Skeletal muscle satellite cell (primary cell): Measurements from ENCODE around the gene PLEKHA4.
"Not testable (repeated sequence)": the region's sequence is repeated elsewhere in the genome, so short reads cannot be mapped to it uniquely, and the experiment has no call there.

Source experiments
- H3K27me3 ChIP-seq: 2 replicates; pipeline ENCODE4 v1.7.0; 2013; ENCODE audit warnings: low read length; ENCODE audit not compliant: control insufficient read depth, insufficient read depth
- H3K36me3 ChIP-seq: 2 replicates; pipeline ENCODE4 v1.7.0; 2013; ENCODE audit warnings: mild to moderate bottlenecking, control low read depth, low read length; ENCODE audit not compliant: insufficient read depth
- H3K4me1 ChIP-seq: 2 replicates; pipeline ENCODE4 v1.7.0; 2013; ENCODE audit warnings: low read length; ENCODE audit not compliant: control insufficient read depth, insufficient read depth
- H3K4me2 ChIP-seq: 2 replicates; pipeline ENCODE4 v1.7.0; 2013; ENCODE audit warnings: mild to moderate bottlenecking, low read length
- H3K4me3 ChIP-seq: 2 replicates; pipeline ENCODE4 v1.7.0; 2013; ENCODE audit warnings: low read length
- H3K9ac ChIP-seq: 2 replicates; pipeline ENCODE4 v1.7.0; 2013; ENCODE audit warnings: mild to moderate bottlenecking, low read depth, low read length, moderate library complexity
- H3K9me3 ChIP-seq: replicated peaks from 2 replicates; pipeline ENCODE4 v1.7.0; 2013; ENCODE audit warnings: mild to moderate bottlenecking, control low read depth, low read length

The PLEKHA4 gene

DNA sequence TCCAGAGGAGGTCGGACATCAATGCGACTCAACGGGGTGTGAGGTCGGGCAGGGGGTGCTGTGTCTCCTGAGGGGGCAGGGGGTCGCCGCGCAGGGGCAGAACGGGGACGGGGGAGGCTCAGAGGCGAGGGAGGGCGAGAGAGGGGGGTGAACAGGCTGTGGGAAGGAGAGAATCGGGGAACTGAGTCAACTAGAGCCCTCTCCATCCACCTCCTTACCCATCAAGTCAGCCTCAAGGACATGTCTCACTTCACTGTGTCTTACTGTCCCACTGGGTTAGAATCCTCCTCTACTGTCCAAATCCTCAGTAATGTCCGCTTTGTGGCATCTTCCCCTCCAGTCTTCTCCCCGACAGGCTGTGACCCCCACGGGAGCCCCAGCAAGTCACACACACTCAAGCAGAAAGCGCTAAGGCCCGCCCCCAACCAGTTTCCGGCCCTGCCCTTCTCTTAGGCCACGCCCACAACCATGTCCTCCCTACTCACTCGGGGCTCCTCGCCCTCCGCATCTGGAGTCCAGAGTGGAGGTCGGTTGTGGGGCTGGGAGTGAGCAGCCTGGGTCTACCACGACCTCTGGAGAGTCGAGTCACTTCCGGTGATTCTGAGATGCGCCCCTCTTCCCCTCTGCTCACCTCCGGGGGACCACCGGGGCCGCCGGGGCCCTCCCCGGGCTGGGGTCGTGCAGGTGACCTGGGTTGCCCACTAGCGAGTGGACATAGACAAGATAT is 9.3 kb downstream of the PLEKHA4 start:
- Histone ChIP-seq H3K4me3 (no peak overlapping the region), H3K4me1 (peaks cover 6% of the 10 kb centered on the region), H3K9me3 (no peaks in the 10 kb centered on the region), H3K27me3 (no peaks in the 10 kb centered on the region), H3K9ac (no peak overlapping the region), H3K36me3 (peaks cover 31% of the 10 kb centered on the region), H3K4me2 (no peak overlapping the region)

DNA sequence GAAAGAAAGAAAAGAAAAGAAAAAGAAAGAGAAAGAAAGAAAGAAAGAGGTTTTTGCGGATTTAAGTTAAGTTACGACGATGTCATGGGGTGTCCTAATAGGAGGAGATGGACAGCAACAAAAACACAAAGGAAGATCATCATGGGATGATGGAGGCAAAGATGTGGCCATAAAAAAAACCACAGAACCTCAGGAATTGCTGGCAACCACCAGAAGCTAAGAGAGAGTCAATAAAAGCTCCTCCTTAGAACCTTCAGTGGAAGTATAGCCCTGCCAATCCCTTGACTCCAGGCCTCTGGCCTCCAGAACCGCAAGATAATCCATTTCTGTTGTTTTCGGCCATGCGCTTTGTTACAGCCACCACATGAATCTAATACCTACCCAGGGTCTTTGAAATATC is 11.5 kb downstream of the PLEKHA4 start:
- H3K9me3 ChIP-seq = no peaks in the 10 kb centered on the region
- H3K4me1 ChIP-seq = peaks cover 6% of the 10 kb centered on the region
- peaks cover 37% of the 10 kb centered on the region for H3K36me3 ChIP-seq
- H3K27me3 ChIP-seq = no peaks in the 10 kb centered on the region
- H3K4me3 ChIP-seq = no peak overlapping the region
- no peak overlapping the region for H3K4me2 ChIP-seq
- no peak overlapping the region for H3K9ac ChIP-seq

DNA sequence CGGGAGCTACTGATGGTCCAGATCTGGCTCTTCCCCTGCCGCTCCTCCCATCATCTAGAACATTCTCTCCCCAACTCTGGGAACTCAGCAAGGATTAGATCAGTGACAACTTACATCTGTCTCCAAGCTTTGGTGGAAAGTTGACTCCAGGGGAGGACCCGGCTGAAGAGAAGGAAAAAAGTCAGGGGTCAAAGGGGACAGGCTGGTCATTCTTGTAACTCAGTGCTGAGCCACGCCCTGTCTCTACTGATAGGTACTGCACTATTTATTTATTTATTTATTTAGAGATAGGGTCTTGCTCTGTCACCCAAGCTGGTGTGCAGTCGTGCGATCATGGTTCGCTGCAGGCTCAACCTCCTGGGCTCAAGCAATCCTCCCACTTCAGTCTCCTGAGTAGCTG is 14.3 kb downstream of the PLEKHA4 start:
- no peak overlapping the region for H3K9ac ChIP-seq
- H3K4me3 ChIP-seq = no peak overlapping the region

DNA sequence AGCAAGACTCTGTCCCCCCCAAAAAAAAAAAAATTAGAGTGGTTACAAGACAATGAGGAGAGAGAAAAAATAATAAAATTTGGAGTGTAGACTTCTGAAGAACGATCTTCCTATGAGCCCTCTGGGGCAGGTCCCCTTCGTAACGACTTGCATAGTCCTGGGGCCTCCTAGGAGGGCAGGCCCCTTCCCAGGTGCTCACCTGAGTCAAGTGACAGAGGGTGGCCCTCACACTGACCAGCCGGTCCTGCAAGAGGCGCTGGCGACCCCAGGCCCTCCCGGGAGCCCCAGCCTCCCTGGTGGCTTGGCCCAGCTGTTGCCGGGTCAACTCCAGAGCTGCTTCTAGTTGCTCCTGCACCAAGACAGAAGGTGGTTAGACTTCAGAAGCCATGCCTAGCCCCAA is 14.9 kb downstream of the PLEKHA4 start:
- Histone ChIP-seq H3K36me3 (peaks cover 22% of the 10 kb centered on the region), H3K9ac (no peak overlapping the region), H3K4me3 (no peak overlapping the region), H3K9me3 (no peaks in the 10 kb centered on the region), H3K27me3 (no peaks in the 10 kb centered on the region), H3K4me1 (peaks cover 6% of the 10 kb centered on the region), H3K4me2 (no peak overlapping the region)

More for the DNA sequence above, 14.3 kb downstream of the PLEKHA4 start:
- H3K36me3 ChIP-seq = peaks cover 23% of the 10 kb centered on the region
- H3K4me1 ChIP-seq = peaks cover 6% of the 10 kb centered on the region
- H3K9me3 ChIP-seq = no peaks in the 10 kb centered on the region
- no peaks in the 10 kb centered on the region for H3K27me3 ChIP-seq
- no peak overlapping the region for H3K4me2 ChIP-seq

DNA sequence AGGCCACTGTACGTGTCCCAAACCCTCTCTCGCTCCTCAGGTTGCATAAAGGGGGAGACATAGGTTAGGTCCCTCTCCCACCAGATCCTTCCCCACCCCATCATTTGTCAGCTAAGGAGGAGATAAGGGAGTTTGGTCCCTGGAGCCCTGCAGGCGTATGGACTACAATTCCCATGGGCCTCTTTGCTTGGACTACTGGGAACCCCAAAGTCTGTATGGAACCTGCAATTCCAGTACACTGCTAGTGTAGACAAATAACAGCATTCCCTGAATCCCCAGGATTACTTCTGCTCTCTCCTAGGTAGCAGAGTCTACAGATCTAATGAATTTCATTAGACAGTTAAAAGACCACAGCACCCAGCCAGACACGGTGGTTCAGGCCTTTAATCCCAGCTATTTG is 16.1 kb downstream of the PLEKHA4 start:
- Histone ChIP-seq H3K36me3 (peaks cover 18% of the 10 kb centered on the region), H3K27me3 (no peaks in the 10 kb centered on the region)

DNA sequence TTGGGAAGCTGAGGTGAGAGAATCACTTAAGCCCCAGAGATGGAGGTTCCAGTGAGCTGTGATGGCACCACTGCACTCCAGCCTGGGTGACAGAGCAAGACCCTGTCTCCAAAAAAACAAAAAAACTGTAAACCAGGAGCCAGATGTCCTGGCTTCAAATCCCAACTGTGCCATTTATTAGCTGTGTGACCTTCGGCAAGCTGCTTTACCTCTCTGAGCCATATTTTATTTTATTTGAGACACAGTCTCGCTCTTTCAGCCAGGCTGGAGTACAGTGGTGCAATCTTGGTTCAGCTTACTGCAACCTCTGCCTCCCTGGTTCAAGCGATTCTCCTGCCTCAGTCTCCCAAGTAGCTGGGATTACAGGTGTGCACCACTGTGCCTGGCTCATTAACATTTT is 21.8 kb downstream of the PLEKHA4 start:
- H3K27me3 ChIP-seq, H3K9me3 ChIP-seq, H3K4me1 ChIP-seq, H3K4me3 ChIP-seq, H3K9ac ChIP-seq, H3K4me2 ChIP-seq: not testable (repeated sequence)
- peaks cover 19% of the 10 kb centered on the region for H3K36me3 ChIP-seq

More for the DNA sequence above, 16.1 kb downstream of the PLEKHA4 start:
- Histone ChIP-seq H3K4me2 (no peak overlapping the region), H3K4me3 (no peak overlapping the region), H3K9me3 (no peaks in the 10 kb centered on the region), H3K4me1 (peaks cover 5% of the 10 kb centered on the region), H3K9ac (no peak overlapping the region)

DNA sequence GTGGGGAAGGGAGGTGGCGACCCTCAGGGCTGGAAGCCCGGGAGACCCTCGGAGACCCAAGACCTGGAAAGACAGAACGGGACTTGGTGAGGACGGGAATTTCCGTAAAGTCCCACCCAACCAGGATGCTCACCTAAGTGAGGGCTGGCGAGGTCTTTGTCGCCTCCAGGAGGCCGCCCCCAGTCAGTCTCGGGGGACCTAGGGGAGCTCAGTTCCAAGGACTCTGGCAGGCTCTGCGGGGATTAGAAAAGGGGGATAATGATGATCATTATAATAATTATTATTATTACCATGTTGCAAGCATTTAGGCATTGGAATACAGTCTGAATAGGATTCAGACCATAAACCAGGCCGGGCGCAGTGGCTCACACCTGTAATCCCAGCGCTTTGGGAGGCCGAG is 23.0 kb downstream of the PLEKHA4 start:
- Histone ChIP-seq H3K36me3 (peaks cover 19% of the 10 kb centered on the region), H3K4me2 (no peak overlapping the region), H3K4me3 (no peak overlapping the region), H3K27me3 (no peaks in the 10 kb centered on the region), H3K9me3 (no peaks in the 10 kb centered on the region), H3K4me1 (no peaks in the 10 kb centered on the region), H3K9ac (no peak overlapping the region)

DNA sequence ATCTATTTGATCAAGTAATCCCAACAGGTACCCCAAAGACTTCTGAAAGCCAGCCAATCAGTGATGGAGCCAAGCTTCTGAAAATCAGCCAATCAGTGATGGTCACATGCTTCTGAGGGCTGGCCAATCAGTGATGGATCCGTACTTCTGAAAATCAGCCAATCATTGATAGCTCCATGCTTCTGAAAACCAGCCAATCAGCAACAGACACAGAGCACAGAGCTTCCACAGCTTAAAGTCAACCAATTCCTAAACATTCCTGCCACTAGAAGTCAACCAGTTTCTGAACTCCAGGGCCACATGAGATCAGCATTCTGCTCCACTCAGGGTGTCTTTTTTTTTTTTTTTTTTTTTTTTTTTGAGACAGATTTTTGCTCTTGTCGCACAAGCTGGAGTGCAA is 23.9 kb downstream of the PLEKHA4 start:
- H3K36me3 ChIP-seq = peaks cover 19% of the 10 kb centered on the region

DNA sequence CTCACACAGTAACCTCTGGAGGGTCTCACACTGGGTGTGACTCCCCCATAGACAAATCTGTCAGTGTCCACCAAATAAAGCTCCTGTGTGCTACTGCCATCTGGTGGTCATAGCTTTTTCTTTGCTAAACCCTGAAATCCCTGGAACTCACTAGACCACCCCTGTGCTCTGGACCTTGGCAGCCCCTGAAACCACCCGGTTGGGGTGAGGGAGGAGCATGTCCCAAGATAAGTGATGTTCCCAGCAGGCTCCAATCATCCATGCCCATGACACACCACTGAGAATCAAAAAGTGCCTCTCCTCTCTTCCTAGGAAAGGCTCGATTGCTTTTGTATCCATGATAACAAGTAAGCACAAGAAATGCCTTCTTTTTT is 25.6 kb downstream of the PLEKHA4 start:
- H3K4me2 ChIP-seq = no peak overlapping the region

More for the DNA sequence above, 23.9 kb downstream of the PLEKHA4 start:
- no peaks in the 10 kb centered on the region for H3K9me3 ChIP-seq
- H3K9ac ChIP-seq = no peak overlapping the region
- no peaks in the 10 kb centered on the region for H3K27me3 ChIP-seq
- no peak overlapping the region for H3K4me2 ChIP-seq
- no peak overlapping the region for H3K4me3 ChIP-seq
- H3K4me1 ChIP-seq = no peaks in the 10 kb centered on the region

DNA sequence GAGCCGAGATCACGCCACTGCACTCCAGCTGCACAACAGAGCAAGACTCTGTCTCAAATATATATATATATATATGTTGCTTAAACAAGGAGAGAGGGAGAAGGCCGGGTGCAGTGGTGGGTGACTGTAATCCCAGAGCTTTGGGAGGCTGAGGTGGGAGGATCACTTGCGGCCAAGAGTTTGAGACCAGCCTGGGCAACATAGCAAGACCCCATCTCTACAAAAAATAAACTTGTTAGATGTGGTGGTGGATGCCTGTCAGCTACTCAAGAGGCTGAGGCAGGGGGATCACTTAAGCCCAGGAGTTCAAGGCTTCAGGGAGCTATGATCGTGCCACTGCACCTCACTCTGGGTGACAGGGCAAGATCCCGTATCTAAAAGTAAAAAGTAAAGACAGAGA is 26.8 kb downstream of the PLEKHA4 start:
- peaks cover 13% of the 10 kb centered on the region for H3K36me3 ChIP-seq

More for the DNA sequence above, 25.6 kb downstream of the PLEKHA4 start:
- no peak overlapping the region for H3K4me3 ChIP-seq
- H3K9me3 ChIP-seq = no peaks in the 10 kb centered on the region
- H3K9ac ChIP-seq = no peak overlapping the region
- H3K36me3 ChIP-seq = peaks cover 19% of the 10 kb centered on the region
- no peaks in the 10 kb centered on the region for H3K4me1 ChIP-seq
- no peaks in the 10 kb centered on the region for H3K27me3 ChIP-seq

DNA sequence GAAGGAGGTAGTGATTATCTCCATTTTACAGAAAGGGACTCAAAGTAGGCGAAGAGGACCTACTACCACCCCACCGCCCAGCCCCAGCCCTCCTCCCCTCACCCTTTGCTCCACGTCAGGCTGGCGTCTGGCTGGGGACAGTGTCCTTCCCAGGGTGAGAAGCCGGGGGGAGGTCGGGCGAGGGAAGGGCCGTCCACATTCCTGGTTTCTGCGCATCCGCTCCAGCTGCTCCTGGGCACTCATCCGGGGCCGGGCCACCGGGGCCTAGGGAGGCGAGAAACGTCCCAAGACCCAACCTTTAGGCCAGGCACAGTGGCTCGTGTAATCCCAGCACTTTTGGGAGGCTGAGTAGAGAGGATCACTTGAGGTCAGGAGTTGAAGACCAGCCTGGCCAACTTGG is 27.4 kb downstream of the PLEKHA4 start:
- Histone ChIP-seq H3K4me2 (no peak overlapping the region), H3K4me1 (peaks cover 10% of the 10 kb centered on the region), H3K9ac (no peak overlapping the region), H3K27me3 (no peaks in the 10 kb centered on the region), H3K9me3 (no peaks in the 10 kb centered on the region), H3K4me3 (no peak overlapping the region), H3K36me3 (peaks cover 11% of the 10 kb centered on the region)

More for the DNA sequence above, 26.8 kb downstream of the PLEKHA4 start:
- Histone ChIP-seq H3K4me1 (peaks cover 7% of the 10 kb centered on the region), H3K9ac (no peak overlapping the region), H3K4me3 (no peak overlapping the region), H3K27me3 (no peaks in the 10 kb centered on the region), H3K9me3 (no peaks in the 10 kb centered on the region), H3K4me2 (no peak overlapping the region)

DNA sequence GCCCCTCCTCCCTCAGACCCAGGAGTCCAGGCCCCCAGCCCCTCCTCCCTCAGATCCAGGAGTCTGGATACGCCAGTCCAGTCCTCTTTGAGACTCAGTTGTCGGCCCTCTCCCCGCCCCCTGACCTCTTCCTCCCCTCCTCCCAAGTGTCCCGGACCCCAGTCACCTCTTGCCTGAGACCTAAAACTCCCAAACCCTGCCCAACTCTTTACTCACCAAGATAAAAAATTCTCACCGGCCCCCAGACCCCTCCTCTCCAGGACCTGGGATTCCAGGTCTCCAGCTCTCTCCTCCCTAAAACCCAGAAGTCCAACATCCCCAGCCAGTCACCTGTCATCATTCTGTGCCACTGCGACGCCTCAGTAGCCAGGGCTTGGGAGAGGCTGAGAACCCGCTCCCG is 30.7 kb downstream of the PLEKHA4 start:
- H3K4me2 ChIP-seq = no peak overlapping the region
- H3K4me1 ChIP-seq = peaks cover 13% of the 10 kb centered on the region
- H3K27me3 ChIP-seq = no peaks in the 10 kb centered on the region
- H3K36me3 ChIP-seq = no peaks in the 10 kb centered on the region
- H3K9ac ChIP-seq = no peak overlapping the region
- H3K9me3 ChIP-seq = no peaks in the 10 kb centered on the region
- H3K4me3 ChIP-seq = no peak overlapping the region
